ENCODE data around the gene EFHD1.

Gene EFHD1

DNA sequence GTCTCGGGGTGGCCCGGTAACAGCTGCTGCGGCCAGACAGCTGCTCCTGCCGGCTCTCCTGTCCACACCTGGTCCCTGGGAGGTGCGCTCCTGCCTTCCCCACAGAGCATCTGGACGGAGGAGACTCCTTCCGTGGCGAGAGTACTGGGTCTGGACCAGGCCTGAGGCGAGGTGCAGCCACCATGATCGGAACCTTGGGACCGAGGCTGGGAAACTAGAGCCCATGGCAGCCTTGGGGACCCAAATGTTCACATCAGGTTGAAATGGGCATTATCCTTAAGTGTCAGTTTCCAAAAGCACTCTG lies 64.4 kb downstream of the EFHD1 start:
- TF ChIP-seq, protein P1, sequence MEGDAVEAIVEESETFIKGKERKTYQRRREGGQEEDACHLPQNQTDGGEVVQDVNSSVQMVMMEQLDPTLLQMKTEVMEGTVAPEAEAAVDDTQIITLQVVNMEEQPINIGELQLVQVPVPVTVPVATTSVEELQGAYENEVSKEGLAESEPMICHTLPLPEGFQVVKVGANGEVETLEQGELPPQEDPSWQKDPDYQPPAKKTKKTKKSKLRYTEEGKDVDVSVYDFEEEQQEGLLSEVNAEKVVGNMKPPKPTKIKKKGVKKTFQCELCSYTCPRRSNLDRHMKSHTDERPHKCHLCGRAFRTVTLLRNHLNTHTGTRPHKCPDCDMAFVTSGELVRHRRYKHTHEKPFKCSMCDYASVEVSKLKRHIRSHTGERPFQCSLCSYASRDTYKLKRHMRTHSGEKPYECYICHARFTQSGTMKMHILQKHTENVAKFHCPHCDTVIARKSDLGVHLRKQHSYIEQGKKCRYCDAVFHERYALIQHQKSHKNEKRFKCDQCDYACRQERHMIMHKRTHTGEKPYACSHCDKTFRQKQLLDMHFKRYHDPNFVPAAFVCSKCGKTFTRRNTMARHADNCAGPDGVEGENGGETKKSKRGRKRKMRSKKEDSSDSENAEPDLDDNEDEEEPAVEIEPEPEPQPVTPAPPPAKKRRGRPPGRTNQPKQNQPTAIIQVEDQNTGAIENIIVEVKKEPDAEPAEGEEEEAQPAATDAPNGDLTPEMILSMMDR (IDR thresholded peaks at IDR 0.05), result no peak
- peak overlapping the region; percentile 95 for H3K27ac ChIP-seq
- H3K4me3 ChIP-seq (ENCODE audit: low read depth in 1 of 2, low read length in 1 of 2), result peak overlapping the region; percentile 83 to 95

DNA sequence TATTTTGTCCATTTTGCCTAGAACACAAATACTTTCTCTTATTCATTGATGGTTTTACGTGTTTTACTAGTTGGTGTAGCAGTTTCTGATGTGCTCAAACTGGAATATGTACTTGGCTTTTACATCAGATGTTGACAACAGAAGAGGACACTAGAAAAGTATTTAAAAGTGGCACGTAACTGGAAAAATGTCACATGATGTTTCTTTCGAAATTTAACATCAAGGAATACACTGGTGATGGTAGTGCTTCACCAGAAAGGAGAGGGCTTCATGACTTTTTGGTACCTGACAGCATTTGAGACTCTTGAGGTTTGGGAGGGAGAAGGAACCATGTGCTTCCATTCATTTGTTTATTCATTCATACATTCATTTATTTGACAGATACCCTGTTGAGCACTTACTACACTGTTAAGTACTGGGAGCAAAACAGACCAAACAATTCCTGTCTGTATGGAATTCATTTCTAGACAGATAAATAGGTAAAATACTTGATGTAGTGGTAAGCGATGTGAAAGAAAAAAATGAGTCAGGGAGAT lies 65.2 kb downstream of the EFHD1 start:
- Histone ChIP-seq H3K27me3 (no peaks in the 10 kb centered on the region), H3K9me3 (no peaks in the 10 kb centered on the region), H3K4me3 (ENCODE audit: low read depth in 1 of 2, low read length in 1 of 2) (peak overlapping the region; percentile 83 to 95), H3K36me3 (peaks cover 4% of the 10 kb centered on the region), H3K4me1 (ENCODE audit: control insufficient read depth in 1 of 2, insufficient read depth in 1 of 2, low read depth in 1 of 2, low read length in 1 of 2) (peaks cover 24 to 28% of the 10 kb centered on the region in 2 experiments), H3K27ac (peak overlapping the region; percentile 95)
- TF ChIP-seq, protein P1 (IDR thresholded peaks at IDR 0.05), result no peak

More for the DNA sequence above, 64.4 kb downstream of the EFHD1 start:
- H3K9me3 ChIP-seq, result no peaks in the 10 kb centered on the region
- no peaks in the 10 kb centered on the region for H3K27me3 ChIP-seq
- peaks cover 3% of the 10 kb centered on the region for H3K36me3 ChIP-seq
- H3K4me1 ChIP-seq (ENCODE audit: control insufficient read depth in 1 of 2, insufficient read depth in 1 of 2, low read depth in 1 of 2, low read length in 1 of 2), result peaks cover 24 to 28% of the 10 kb centered on the region in 2 experiments

DNA sequence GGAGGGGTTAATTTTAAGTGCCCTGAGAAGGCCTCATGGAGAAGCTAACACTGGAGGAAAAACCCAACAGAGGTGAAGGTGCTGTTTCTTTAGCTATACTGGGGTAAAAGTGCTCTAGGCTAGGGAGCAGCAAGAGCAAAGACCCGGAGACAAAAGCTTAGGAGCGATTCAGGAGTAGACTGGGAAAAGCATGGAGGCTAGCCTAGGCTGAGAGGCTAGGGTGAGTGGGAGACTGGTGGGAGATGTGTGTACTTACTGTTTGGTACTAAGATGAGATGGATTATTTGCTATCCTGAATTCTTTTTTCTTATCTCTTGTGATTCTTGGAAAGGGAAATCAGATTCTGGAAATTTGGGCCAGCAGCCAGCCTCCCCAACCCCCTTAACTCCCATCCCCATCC lies 65.7 kb downstream of the EFHD1 start:
- TF ChIP-seq, protein P1 (IDR thresholded peaks at IDR 0.05), result no peak
- no peak overlapping the region for H3K4me3 ChIP-seq (ENCODE audit: low read depth in 1 of 2, low read length in 1 of 2)
- H3K9me3 ChIP-seq, result no peaks in the 10 kb centered on the region
- H3K27ac ChIP-seq, result peak overlapping the region; percentile 95
- no peaks in the 10 kb centered on the region for H3K27me3 ChIP-seq
- peaks cover 24 to 28% of the 10 kb centered on the region in 2 experiments for H3K4me1 ChIP-seq (ENCODE audit: control insufficient read depth in 1 of 2, insufficient read depth in 1 of 2, low read depth in 1 of 2, low read length in 1 of 2)
- peaks cover 8% of the 10 kb centered on the region for H3K36me3 ChIP-seq

DNA sequence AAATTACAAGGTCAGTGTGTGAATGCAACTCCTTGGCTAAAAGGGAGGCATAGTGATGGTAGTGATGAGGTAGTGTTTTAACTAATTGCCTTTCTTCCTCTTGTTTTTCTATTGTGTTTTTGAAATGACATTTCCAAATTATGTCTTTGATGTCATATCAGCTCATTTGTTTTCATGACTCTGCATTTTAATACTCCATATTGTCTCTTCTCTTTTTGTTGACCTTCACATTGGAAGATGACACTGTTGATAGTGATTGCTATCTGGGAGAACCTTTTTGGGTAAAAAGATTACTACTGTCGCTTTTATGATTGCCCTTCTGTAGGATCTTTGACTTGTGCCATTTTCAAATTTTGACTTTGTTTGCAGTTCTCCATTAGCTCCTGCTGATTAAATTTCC lies 66.8 kb downstream of the EFHD1 start:
- Histone ChIP-seq H3K4me3 (ENCODE audit: low read depth in 1 of 2, low read length in 1 of 2) (no peak overlapping the region), H3K27me3 (no peaks in the 10 kb centered on the region), H3K36me3 (peaks cover 15% of the 10 kb centered on the region), H3K9me3 (no peaks in the 10 kb centered on the region), H3K27ac (no peak overlapping the region), H3K4me1 (ENCODE audit: control insufficient read depth in 1 of 2, insufficient read depth in 1 of 2, low read depth in 1 of 2, low read length in 1 of 2) (peaks cover 24 to 28% of the 10 kb centered on the region in 2 experiments)
- TF ChIP-seq, protein P1 (IDR thresholded peaks at IDR 0.05), result no peak

DNA sequence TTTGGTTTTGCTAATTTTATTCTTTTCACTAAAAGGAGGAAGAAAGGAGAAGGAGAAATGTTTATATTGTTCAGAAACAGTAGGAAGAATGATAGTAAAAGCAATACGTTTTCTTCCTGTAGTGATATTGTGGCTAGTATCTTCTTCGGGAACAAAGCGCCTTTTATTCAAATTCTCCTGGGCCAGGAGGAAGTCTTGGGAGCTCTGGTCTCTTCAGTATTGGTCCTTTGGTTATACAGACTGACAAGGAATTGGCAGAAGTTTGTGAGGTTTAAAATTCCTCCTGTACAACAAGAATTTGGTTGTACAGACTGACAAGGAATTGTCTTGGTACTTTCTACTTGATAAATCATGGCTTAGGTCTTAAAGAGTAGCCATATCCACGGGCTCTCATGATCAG lies 73.7 kb downstream of the EFHD1 start:
- Histone ChIP-seq H3K36me3 (peaks cover 41% of the 10 kb centered on the region), H3K27ac (no peak overlapping the region), H3K4me3 (ENCODE audit: low read depth in 1 of 2, low read length in 1 of 2) (no peak overlapping the region), H3K4me1 (ENCODE audit: control insufficient read depth in 1 of 2, insufficient read depth in 1 of 2, low read depth in 1 of 2, low read length in 1 of 2) (no peaks in the 10 kb centered on the region), H3K27me3 (no peaks in the 10 kb centered on the region), H3K9me3 (no peaks in the 10 kb centered on the region)
- TF ChIP-seq, protein P1 (IDR thresholded peaks at IDR 0.05), result no peak

DNA sequence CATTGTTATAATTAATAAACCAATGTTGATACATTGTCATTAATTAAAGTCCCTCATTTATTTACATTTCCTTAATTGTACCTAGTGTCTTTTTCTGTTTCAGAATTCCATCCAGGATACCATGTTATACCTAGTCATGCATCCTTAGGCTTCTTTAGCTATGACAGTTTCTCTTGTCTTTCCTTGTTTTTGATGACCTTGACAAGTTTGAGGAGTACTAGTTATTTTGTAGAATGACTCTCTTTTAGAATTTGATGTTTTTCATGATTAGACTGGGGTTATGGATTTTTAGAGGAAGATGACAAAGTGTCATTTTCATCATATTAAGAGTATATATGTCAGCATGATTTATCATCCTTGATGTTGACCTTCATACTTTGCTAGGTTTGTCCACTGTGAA lies 80.1 kb downstream of the EFHD1 start:
- Histone ChIP-seq H3K4me1 (ENCODE audit: control insufficient read depth in 1 of 2, insufficient read depth in 1 of 2, low read depth in 1 of 2, low read length in 1 of 2) (peaks cover 0 to 6% of the 10 kb centered on the region in 2 experiments), H3K27me3 (no peaks in the 10 kb centered on the region), H3K36me3 (peaks cover 6% of the 10 kb centered on the region), H3K9me3 (no peaks in the 10 kb centered on the region), H3K4me3 (ENCODE audit: low read depth in 1 of 2, low read length in 1 of 2) (no peak overlapping the region), H3K27ac (no peak overlapping the region)
- TF ChIP-seq, protein P1 (IDR thresholded peaks at IDR 0.05), result no peak
